Activated CD8-positive, alpha-beta memory T cell treated with anti-CD3 and anti-CD28 coated beads for 24 hours (primary cell): ENCODE results near the gene SRC.

Experiments used
- DNase-seq: peaks from one replicate; pipeline ENCODE4 v3.0.0-alpha.2; 2020

The SRC gene

DNA sequence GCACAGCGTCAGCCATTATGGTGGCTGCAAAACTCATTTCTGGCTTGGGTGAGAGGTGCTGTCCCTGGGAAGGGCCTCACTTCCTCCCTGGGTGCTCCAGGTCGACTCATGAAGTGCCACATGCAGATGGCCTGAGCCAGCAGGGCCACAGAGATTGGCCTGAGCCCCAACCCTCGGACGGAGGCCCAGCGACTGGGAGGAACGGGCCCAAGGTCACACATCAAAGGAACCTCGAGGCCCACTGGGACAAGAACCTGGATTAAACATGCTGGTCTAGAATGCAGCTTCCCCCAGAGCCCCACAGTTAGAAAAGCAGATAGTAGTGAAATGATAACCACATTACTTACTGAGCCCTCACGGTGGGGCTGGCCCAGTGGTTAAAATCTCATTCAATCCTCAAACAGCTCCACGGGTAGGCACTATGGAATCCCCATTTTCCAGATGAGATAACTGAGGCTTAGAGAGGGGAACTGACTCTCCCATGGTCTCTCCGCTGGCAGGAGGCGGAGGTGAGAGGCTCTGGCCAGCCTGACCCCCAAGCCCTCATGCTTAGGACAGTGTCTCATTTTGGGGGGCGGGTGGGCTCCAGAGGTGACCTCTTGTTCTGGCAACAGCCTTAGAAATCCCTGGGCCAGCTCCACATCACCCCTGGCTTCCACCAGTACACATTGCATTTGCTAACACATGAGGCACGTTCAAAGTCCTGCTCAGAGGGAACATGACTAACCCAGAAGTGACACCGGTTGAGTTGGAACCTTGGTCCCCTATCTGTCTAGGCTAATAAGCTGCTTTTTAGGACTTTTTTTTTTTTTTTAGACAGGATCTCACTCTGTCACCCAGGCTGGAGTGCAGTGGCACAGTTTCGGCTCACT lies 53.0 kb downstream of the SRC start:
- DNase-seq = no peak

DNA sequence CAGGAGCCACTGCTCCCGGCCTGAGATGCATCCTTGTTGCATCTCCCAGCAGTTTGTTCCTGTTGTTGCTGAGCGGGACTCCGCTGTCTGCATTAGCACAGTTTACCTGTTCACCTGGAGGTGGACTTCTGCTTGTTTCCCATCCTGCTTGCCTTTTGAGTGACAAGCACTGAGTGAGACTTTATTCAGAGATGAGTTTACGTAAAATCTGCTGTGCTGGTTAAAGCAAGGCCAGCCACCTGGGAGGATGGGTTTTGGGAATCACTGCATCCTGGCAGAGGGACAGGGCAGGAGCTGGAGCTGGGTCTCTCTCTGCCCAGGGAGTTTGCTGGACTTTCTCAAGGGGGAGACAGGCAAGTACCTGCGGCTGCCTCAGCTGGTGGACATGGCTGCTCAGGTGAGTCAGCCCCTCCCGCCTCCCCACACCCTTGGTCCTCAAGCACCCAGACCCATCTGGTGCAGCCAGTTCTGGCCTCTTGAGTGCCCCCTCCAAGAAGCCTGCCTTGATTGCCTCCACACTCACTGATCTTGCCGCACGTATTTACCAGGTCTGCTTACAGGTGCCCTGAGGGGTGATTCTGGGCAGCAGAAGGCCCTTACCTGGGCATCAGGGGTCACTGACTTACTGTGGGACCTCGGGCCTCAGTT lies 55.5 kb downstream of the SRC start:
- no peak for DNase-seq

DNA sequence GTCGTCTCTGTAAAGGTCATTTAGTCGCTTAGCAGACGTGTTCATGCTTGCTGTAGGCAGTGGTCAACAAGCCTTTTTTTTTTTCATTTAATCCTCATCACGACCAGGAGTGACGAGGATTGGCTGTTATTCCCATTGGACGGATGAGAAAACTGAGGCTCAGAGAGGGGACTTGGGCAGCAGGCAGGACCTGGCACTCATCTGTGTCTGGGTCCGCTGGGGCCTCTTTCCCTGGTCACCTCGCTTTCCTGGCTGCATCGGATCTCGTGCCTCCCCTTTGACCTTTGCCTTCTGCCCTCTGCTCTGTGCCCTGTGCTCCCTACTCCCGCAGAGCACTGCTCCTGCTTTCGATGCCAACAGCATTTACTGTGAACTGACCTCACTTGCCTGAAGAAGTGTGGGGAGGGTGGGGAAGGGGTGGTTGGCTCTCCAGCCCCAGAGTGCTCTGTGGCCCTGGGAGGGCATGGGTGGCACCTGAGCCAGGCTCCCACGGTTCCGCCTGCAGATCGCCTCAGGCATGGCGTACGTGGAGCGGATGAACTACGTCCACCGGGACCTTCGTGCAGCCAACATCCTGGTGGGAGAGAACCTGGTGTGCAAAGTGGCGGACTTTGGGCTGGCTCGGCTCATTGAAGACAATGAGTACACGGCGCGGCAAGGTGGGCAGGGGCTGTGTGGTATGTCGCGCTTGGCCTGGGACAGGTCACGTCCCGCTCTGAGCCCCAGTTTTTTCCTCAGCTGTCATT lies 56.2 kb downstream of the SRC start:
- no peak for DNase-seq

DNA sequence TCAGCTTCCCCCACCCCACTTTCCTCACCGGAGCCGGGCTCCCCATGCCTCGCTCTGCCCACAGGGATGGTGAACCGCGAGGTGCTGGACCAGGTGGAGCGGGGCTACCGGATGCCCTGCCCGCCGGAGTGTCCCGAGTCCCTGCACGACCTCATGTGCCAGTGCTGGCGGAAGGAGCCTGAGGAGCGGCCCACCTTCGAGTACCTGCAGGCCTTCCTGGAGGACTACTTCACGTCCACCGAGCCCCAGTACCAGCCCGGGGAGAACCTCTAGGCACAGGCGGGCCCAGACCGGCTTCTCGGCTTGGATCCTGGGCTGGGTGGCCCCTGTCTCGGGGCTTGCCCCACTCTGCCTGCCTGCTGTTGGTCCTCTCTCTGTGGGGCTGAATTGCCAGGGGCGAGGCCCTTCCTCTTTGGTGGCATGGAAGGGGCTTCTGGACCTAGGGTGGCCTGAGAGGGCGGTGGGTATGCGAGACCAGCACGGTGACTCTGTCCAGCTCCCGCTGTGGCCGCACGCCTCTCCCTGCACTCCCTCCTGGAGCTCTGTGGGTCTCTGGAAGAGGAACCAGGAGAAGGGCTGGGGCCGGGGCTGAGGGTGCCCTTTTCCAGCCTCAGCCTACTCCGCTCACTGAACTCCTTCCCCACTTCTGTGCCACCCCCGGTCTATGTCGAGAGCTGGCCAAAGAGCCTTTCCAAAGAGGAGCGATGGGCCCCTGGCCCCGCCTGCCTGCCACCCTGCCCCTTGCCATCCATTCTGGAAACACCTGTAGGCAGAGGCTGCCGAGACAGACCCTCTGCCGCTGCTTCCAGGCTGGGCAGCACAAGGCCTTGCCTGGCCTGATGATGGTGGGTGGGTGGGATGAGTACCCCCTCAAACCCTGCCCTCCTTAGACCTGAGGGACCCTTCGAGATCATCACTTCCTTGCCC lies 57.4 kb downstream of the SRC start:
- DNase-seq = no peak

DNA sequence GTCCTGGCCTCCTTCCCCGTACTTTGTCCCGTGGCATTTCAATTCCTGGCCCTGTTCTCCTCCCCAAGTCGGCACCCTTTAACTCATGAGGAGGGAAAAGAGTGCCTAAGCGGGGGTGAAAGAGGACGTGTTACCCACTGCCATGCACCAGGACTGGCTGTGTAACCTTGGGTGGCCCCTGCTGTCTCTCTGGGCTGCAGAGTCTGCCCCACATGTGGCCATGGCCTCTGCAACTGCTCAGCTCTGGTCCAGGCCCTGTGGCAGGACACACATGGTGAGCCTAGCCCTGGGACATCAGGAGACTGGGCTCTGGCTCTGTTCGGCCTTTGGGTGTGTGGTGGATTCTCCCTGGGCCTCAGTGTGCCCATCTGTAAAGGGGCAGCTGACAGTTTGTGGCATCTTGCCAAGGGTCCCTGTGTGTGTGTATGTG lies 58.5 kb downstream of the SRC start:
- no peak for DNase-seq

DNA sequence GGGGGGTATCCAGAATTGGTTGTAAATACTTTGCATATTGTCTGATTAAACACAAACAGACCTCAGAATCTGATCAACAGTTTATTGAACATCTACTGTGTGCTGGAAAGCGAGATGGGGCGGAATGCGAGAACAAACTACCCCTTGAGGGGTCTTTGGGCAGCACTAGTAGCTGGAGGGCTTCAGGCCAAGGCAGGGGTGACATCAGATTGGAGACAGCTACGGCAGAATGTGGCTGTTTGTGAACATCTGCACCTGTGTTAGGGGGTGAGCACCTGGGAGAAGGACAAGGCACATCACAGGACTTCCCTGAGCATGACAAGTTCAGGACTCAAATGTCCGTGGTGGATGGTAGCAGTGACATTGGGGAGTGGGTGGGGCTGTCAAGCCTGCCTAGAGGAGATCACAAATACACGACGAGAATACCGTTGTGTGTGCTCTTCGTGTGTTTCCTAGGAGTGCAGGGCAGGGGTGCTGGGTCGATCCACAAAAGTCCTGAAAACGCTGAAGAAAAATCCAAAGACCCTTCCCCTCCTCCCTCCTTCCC lies 59.5 kb downstream of the SRC start:
- no peak for DNase-seq

DNA sequence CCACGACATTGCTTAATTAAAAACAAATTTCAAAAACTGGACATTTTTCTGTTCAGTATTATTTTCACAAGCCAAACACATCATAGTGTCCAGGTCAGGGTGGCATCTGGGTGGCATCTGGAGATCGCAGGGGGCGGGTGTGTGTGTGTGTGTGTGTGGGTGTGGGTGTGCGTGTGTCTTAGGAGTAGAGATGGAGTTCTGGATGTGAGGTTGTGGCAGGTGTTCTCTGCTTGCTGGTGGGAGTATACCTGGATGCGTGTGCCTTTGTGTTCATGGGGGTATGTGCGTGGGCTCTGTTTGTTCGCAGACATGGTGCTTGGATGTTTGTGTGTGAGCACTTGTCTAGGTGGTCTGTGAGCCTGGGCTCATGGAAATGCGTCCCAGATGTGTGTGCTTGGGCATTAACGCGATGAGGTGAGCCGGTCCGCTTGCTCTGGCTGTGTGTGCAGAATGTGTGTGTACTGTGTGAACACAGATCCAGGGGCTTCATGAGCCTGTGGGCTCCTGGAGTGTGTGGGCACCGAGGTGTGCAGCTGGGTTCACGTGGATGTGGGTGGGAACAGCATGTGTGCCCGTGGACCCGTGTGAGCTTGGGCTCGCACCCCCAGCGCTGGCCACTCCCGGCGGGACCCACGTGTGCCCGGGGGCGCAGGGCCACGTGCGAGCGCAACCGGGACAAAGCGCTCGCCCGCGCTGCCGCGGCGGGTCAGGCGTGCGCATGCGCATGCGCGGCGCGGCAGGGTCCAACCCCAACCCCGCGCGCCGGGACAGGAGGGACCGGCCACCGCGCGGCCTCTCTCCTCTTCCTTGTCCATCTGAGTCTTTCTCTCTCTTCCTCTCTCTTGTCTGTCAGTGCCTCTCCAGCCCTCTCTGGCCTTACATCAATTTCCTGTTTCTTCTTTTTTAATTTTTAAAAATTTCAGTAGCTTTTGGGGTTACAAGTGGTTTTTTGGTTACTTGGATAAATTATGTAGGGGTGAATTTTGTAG lies 60.4 kb downstream of the SRC start:
- peak; percentile 81 for DNase-seq

DNA sequence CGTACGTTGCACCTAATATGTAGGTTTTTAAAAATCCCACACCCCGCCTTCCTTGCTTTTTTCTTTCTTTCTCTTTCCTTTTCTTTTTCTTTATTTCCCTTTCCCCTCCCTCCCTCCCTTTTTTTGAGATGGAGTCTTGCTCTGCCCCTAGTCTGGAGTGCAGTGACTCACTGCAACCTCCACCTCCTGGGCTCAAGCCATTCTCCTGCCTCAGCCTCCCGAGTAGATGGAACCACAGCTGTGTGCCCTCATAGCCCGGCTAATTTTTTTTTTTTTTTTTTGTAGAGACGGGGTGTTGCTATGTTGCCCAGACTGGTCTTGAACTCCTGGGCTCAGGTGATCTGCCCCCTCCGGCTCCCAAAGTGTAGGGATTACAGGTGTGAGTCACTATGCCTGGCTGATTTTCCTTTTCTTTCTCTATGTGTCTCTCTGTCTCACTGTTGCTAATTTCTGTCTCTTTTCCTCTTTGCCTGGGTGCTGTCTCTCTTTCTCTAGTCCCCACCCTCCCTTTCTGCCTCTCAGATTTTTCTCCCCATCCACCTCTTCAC lies 61.2 kb downstream of the SRC start:
- DNase-seq = no peak

DNA sequence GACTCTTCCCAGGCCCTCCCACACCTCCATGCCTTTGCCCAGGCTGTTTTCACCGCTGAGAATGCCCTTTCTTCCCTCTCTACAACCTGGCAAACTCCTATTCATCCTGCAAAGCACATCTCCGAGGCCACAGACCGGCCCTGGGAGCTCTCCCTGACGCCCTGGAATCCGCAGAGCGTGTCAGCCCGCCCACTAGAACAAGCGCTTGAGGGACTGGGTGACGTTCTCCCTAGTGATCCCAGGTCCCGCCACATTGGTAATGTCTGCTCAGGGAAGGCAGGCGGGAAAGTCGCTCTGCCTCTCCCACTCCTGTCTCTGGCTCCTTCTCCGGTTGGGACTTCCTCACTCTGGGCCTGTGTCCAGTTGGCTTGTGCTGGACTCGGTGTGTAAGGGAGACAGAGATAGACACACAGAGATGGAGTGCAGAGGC lies 61.6 kb downstream of the SRC start:
- no peak for DNase-seq

DNA sequence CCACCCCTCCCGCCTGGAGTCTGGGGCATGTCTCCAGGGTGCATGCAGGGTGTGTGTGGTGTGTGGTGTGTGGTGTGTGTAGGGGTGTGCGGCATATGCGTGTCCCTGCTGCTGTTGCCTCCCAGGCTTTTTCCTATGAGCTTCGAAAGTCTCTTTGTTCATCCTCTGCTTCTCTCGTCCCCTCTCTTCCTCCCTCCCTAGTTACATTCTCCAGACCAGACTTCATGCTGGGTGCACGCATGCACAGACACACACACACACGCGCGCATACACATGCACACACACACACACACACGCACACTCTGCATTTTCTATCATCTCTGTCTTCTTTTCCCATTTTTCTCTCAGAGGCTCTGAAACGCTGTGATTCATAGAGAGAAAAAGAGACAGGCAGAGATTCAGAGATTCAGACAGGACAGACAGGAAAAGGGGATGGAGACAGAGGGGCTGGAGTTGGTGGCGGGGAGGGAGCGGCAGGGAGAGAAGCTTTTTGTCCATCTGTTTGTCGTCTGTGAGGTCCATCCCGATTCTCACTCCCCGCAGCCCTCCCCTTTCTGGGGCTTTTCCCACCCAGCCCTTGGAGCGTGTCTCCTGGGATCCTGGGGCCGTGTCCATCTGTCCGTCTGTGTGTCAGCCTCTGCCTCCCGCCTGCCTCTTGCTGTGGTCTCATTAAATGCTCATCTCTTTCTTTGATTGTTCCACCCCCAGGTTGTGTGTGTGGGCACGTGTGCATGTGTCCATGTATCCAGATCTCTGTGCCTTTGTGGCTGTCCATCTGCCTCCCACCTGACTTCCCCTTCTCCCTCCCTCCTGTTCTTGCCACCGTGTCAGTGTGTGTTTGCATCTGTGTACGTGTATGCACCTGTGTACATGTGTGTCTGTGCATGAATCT lies 62.6 kb downstream of the SRC start:
- DNase-seq = no peak

DNA sequence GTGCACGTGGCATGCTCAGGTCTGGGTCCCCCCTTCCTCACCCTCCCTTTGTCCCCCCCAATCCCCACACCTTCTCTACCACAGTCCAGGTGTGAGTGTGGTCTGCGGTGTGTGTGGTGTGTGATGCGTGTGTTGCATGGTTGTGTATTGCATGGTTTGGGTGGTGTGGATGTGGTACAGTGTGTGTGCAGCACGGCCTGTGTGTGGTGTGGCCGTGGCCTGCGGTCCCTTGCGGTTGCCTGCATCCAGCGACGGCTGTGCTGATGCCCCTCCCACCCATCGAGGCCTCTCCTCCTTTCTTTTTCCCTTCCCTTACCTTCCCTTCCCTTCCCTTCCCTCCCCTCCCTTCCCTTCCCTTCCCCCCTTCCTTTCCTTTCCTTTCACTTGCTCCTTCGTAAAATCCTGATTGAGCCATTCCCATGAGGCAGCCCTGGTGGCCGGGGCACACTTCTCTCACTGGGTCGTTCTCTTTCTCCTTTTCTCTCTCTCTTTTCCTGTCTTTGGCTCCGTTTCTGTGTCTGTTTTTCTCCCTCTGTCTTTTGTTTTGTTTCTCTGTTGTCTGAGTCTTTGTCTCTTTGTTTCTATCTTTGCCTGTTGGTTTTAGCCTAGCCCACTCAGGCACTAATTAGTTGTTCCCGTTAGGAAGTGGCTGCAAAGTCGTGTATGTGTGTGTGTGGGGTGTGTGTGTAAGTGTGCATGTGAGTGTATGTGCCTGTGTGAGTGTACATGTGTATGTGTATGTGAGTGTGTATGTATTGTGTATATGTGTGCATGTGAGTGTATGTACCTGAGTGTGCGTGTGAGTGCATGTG lies 65.7 kb downstream of the SRC start:
- no peak for DNase-seq

DNA sequence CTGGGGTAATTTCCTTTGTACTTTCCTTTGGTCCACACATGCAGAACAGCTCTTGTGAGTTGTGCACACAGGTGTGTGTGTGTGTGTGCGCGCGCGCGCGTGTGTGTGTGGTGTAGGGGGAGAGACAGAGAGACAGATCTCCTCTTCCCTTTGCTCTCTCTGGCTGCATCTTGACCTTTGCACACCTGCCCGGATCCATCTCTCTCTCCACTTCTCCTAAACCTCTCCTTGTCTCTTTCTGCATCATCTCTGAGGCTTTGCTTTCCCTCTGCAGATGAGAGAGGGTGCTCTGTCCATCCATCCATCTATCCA lies 67.0 kb downstream of the SRC start:
- DNase-seq = no peak

DNA sequence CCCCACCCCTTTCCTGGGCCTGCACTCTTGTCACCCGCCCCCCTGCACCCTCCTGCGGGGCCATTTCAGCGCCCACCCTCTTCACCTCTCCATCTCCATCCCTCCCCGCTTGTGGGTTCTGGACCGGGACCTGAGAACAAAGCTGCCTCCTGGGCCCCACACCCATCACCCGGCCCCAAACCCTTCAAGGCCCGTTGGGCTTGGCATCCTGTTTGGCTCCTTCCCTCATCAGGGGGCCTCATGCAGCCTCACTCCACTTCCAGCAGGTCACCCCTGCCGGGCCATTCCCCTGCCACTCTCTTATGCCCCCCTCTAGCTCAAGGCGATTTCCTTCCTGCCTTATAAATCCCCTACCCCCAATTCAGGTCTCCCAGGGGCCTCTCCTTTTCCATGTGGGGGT lies 67.4 kb downstream of the SRC start:
- no peak for DNase-seq

DNA sequence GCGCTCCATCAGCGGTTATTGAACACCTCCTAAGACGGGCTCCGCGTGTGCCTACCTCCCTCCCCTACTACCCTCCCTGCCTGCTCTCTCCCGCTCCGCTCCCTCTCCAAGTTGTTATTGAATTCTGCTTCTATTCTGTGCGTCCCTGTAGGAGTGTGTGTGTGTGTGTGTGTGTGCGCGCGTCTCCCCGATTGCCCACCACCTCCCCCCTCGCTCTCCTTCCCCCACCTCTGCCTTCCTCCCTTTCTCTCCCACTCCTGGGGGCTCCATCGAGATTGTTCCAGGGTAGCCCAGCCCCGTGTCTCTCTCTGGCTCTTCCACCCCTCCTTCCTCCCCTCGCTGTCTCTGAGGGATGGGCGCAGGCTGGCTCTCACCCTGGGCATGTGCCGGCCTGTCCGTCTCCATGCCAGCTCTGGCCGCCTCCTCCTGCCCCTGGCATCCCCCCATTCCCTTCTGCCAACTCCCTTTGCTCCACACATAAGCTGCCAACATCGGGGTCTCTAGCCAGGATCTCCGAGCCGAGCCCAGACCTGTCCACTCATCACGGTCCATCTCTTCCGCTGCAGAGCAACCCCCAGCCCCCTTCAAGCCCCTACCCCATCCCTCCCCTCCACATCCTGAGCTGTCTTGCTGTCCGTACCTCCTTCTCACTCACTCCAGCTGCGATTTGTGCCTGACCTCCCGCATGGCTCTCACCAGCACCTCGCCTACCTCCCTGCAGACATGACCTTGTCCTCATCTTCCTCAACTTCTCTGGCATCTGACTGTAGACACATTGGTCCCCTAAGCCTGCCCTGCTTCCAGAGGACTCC lies 68.5 kb downstream of the SRC start:
- DNase-seq = no peak

DNA sequence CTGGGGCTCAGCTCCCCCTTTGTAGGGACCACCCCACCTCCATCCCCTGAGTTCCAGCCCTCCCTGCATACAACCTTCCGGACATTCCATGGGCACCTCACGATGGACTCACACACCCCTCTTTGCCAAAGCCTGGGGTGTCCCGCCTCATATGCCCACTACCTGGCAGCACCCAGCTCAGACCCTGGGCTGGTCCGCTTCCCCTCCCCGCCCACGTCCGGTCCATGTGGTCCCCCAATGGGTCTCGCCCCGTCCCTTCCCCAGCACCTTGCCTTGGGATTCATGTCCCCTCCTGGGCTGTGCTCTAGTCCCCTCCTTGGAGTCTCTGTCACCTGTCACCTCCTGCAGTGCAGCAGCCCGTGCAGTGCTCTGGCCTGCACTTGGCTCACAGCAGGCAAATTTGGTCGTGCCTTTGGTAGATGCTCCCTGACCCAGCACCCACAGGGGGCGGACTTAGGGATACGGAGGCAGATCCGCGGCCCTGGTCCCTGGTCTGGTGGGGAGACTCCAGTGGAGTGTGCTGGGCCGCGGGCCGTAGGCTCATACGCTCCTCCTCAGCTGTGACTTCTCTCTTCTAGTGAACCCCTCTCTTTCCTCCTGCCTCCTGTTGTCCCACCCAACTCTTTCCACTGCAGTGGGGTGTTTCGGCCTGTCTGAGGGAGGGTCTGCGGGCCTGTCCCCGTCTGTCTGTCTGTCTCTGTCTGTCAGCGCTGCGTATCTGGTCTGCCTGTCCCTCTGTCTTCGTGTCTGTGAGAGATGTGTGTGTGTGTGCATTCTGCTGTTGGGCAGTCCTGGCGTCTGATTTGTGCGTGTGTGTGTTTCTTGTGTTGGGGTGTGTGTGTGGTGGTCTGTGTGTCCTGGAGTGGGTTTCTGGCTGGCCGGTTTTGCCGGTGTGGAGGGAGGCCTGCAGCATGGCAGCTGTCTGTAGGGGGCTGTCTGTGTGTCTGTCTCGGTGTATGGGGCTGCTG lies 69.5 kb downstream of the SRC start:
- no peak for DNase-seq

DNA sequence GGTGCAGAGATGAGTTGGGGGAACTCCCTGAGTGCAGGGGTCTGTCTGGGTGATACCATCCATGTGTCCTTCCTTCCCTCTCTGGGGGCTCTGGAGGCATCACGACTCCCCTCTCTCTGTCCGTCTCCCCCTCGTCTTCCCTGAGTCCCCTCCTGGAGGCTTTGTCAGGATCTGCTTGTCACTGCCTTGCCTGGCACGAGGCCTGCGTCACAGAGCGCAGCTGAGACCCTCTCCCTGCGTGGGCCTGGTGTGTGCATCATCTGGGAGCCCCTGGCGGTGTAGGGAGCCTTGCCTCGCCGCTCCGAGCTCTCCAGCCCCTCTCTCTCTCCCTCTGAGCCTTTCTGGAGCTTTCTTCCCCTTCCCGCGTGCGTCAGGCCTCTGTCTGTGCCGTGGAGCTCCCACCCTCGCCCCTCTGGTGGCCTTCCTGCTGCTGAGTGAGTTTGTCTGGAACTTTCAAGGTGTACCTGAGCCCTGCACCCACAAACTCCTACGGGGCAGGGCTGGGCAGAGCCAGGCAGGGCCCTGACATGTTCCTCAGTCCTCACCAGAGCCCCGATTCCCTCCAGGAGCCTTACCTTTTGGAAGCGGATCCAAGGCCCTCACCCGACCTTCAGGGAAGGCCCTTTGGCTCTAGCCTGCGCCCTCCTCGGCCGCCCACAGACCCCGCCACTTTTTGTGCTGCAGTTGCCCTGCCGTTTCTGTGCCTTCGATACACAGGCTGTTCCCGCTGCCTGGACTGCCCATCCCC lies 70.3 kb downstream of the SRC start:
- no peak for DNase-seq
